ENCODE results near the gene KIF13A. TPM values are rescaled to one million over a fixed set of nuclear protein-coding genes. Genes with fewer than 3 reads are reported as not detected.

KIF13A gene
- total and polyA plus RNA-seq, 2 donors (not counting 3 experiments of a cell fraction or from before 2014, with no cell fraction given), result 24.9 to 65.8 TPM

DNA sequence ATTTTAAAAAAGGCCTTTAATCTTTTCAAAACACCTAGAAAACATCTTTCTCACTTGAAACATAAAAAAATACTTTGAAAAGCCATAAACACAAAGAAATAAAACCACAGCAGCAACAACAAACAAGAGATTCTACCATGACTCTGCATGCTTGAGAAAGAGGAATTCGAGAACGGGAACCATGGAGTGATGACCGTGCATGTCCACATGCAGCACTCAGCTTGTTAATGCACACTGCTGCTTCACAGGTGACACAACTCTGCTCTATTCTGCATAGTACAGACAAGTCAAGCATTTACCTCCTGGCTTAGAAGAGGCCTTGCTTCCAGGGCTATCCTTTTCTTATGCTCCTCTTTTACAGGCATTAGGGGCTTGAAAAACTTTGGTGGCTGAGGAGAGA, 215.8 kb downstream of the KIF13A start:
- Histone ChIP-seq H3K36me3 (ENCODE audit: control insufficient read depth in 2 of 2, extremely low read depth in 1 of 2, insufficient read depth in 2 of 2, low read length in 2 of 2) (peaks cover 14 to 18% of the 10 kb centered on the region in 2 experiments), H3K9me3 (replicated peaks; ENCODE audit: control insufficient read depth, insufficient read depth, low read length) (no peaks in the 10 kb centered on the region), H4K20me1 (replicated peaks; ENCODE audit: control insufficient read depth, extremely low read depth, insufficient read depth, low read length) (no peaks in the 10 kb centered on the region), H3K4me1 (ENCODE audit: control insufficient read depth, extremely low read depth, insufficient read depth, low read length) (no peaks in the 10 kb centered on the region), H3K4me3 (replicated peaks in 1 of 3; ENCODE audit: insufficient read depth in 1 of 3, low read depth in 1 of 3, low read length in 3 of 3) (no peak overlapping the region), H2AFZ (ENCODE audit: low read depth, low read length) (no peak overlapping the region), H3K9me1 (replicated peaks; ENCODE audit: control insufficient read depth, extremely low read depth, insufficient read depth, low read length) (no peaks in the 10 kb centered on the region), H3K27ac (ENCODE audit: insufficient read depth, low read depth, low read length) (no peak overlapping the region), H3K9ac (replicated peaks; ENCODE audit: extremely low read depth, insufficient read depth, low read length) (no peak overlapping the region), H3K27me3 (ENCODE audit: control insufficient read depth in 2 of 2, insufficient read depth in 2 of 2, low read length in 2 of 2) (no peaks in the 10 kb centered on the region), H3K79me2 (ENCODE audit: control insufficient read depth, insufficient read depth, low read length) (no peaks in the 10 kb centered on the region), H3K4me2 (ENCODE audit: insufficient read depth, low read length) (no peak overlapping the region)
- no peak for DNase-seq (ENCODE audit: low read depth, low spot score)
- no peak for TF ChIP-seq GATA2 (IDR thresholded peaks at IDR 0.05; ENCODE audit: insufficient read depth, insufficient read length, low read depth, low read length)
- TF ChIP-seq CTCF (IDR thresholded peaks at IDR 0.05; ENCODE audit: extremely low read depth in 1 of 2, insufficient read depth in 1 of 2, low read depth in 1 of 2, low read length in 2 of 2), result no peak
- TF ChIP-seq, protein P1, sequence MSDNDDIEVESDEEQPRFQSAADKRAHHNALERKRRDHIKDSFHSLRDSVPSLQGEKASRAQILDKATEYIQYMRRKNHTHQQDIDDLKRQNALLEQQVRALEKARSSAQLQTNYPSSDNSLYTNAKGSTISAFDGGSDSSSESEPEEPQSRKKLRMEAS (IDR thresholded peaks at IDR 0.05; ENCODE audit: insufficient read depth, insufficient read length), result no peak
- no peak for TF ChIP-seq JUN (IDR thresholded peaks at IDR 0.05; ENCODE audit: borderline replicate concordance, insufficient read depth, insufficient read length, low read depth)
- TF ChIP-seq FOS (IDR thresholded peaks at IDR 0.05; ENCODE audit: borderline replicate concordance, insufficient read depth, low read length), result no peak
- no peak for TF ChIP-seq POLR2A (IDR thresholded peaks at IDR 0.05; ENCODE audit: low read depth, low read length)
- no peak for TF ChIP-seq POLR2AphosphoS5 (IDR thresholded peaks at IDR 0.05; ENCODE audit: insufficient read depth, low read depth, low read length)
- no peak for TF ChIP-seq EZH2 (IDR thresholded peaks at IDR 0.05; ENCODE audit: borderline replicate concordance, low read depth, low read length, severe bottlenecking)
- TF ChIP-seq MYC (IDR thresholded peaks at IDR 0.05; ENCODE audit: low read depth, low read length), result no peak
- dilution Hi-C loops (cut with MboI; ENCODE audit: extremely low pct_ligation_motif_present, low sequenced_read_pairs) (no loop called here), intact Hi-C loops (cut with micrococcal nuclease) (no loop called here)
- FAIRE-seq, result no peak
- POLR2A ChIA-PET, result no interaction called here
- BruUV-seq (replicated peaks), result no TSS peak
- CTCF ChIA-PET, result no interaction called here

Measured in endothelial cell of umbilical vein (primary cell).